Measurements from ENCODE around the gene GGCT.

Gene GGCT

DNA sequence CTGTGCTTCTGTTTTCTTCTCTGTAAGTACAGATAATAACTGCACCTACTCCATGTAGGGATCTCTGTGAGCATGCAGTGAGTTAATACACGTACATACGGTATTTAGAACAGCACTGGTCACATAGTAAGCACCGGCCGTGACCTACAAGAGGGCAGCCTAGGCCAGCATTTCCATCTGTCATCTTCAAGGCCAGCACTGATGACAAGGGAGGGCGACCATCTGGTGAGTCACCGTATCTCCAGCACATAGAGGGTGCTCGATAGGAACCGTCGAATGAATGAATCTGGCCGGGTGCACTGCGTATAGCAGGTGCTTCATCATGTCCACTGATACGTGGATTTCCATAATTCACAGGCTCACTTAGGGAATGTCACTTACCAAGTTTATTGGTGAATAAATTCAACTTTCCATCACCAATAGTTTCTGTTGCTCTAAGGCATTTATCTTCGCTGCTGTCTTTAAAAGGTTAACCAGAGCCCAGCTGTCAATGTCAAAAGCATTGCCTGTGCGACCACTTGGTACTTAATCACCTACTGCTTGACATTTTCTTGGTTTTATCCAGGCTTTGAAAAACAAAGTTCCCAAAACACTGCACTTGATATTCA lies 34.4 kb downstream of the GGCT start:
- TF ChIP-seq TAF1 (IDR thresholded peaks at IDR 0.05; ENCODE audit: borderline replicate concordance, insufficient read depth, low read length), result no peak
- TF ChIP-seq SIN3A (IDR thresholded peaks at IDR 0.05; ENCODE audit: borderline replicate concordance, insufficient read depth, low read length), result no peak
- no peak for TF ChIP-seq FOXP2 (optimal IDR thresholded peaks at IDR 0.05; ENCODE audit: borderline replicate concordance, extremely low read depth, extremely low read length, insufficient read depth)
- TF ChIP-seq POLR2AphosphoS5 (IDR thresholded peaks at IDR 0.05; ENCODE audit: low read depth, low read length), result no peak
- TF ChIP-seq, protein P1, sequence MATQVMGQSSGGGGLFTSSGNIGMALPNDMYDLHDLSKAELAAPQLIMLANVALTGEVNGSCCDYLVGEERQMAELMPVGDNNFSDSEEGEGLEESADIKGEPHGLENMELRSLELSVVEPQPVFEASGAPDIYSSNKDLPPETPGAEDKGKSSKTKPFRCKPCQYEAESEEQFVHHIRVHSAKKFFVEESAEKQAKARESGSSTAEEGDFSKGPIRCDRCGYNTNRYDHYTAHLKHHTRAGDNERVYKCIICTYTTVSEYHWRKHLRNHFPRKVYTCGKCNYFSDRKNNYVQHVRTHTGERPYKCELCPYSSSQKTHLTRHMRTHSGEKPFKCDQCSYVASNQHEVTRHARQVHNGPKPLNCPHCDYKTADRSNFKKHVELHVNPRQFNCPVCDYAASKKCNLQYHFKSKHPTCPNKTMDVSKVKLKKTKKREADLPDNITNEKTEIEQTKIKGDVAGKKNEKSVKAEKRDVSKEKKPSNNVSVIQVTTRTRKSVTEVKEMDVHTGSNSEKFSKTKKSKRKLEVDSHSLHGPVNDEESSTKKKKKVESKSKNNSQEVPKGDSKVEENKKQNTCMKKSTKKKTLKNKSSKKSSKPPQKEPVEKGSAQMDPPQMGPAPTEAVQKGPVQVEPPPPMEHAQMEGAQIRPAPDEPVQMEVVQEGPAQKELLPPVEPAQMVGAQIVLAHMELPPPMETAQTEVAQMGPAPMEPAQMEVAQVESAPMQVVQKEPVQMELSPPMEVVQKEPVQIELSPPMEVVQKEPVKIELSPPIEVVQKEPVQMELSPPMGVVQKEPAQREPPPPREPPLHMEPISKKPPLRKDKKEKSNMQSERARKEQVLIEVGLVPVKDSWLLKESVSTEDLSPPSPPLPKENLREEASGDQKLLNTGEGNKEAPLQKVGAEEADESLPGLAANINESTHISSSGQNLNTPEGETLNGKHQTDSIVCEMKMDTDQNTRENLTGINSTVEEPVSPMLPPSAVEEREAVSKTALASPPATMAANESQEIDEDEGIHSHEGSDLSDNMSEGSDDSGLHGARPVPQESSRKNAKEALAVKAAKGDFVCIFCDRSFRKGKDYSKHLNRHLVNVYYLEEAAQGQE (IDR thresholded peaks at IDR 0.05; ENCODE audit: insufficient read depth in 1 of 2, low read depth in 2 of 2, low read length in 2 of 2), result no peak

DNA sequence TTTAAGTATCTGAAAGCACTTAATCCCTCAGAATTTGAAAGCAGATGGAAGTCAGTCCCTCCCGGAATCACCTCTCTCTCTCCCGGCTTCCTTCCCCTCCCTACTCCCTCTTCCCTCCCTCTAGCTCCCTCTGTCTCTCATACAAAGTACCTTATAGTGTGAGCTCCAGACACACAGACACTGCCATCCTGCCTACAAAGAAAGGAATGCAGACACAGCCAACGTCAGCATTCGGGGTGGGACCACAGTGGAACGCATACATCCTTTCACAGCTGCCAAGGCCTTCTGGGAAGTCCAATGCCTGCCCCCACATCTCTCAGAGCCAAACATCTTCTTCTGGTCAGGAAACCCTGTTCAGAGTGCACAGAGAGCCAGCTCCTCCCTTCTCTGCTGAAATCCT lies 35.3 kb downstream of the GGCT start:
- TF ChIP-seq TAF1 (IDR thresholded peaks at IDR 0.05; ENCODE audit: borderline replicate concordance, insufficient read depth, low read length) (peak; percentile 59; the same call in 1 of the 2 replicates), FOXP2 (optimal IDR thresholded peaks at IDR 0.05; ENCODE audit: borderline replicate concordance, extremely low read depth, extremely low read length, insufficient read depth) (peak; percentile 74), POLR2AphosphoS5 (IDR thresholded peaks at IDR 0.05; ENCODE audit: low read depth, low read length) (peak; percentile 39; the same call in 1 of the 2 replicates), SIN3A (IDR thresholded peaks at IDR 0.05; ENCODE audit: borderline replicate concordance, insufficient read depth, low read length) (no peak)
- TF ChIP-seq, protein P1 (IDR thresholded peaks at IDR 0.05; ENCODE audit: insufficient read depth in 1 of 2, low read depth in 2 of 2, low read length in 2 of 2), result 0 out of 4 replicates have a peak, but pooled peaks of 1 of the 2 experiments have one; percentile 21

DNA sequence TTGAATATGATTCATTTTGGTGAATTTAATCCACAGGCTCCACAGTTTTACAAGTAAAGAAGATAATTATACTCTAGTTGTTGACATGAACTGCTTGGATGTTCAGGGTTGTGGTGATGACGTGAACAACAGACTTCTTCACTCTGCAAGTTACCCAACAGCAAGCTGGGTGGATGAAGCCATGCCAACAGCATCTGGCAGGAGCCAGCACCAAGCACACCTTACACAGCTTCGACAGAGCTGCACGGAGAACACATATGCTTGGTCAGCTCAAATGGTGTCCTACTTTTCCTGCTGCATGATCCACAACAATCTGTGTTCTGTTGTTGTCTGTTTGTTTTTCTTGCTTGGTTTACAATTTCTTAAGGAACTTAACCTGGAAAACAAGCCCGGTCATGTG lies 35.8 kb downstream of the GGCT start:
- TF ChIP-seq POLR2AphosphoS5 (IDR thresholded peaks at IDR 0.05; ENCODE audit: low read depth, low read length) (no peak), SIN3A (IDR thresholded peaks at IDR 0.05; ENCODE audit: borderline replicate concordance, insufficient read depth, low read length) (no peak), TAF1 (IDR thresholded peaks at IDR 0.05; ENCODE audit: borderline replicate concordance, insufficient read depth, low read length) (no peak), FOXP2 (optimal IDR thresholded peaks at IDR 0.05; ENCODE audit: borderline replicate concordance, extremely low read depth, extremely low read length, insufficient read depth) (no peak)
- TF ChIP-seq, protein P1 (IDR thresholded peaks at IDR 0.05; ENCODE audit: insufficient read depth in 1 of 2, low read depth in 2 of 2, low read length in 2 of 2), result no peak

DNA sequence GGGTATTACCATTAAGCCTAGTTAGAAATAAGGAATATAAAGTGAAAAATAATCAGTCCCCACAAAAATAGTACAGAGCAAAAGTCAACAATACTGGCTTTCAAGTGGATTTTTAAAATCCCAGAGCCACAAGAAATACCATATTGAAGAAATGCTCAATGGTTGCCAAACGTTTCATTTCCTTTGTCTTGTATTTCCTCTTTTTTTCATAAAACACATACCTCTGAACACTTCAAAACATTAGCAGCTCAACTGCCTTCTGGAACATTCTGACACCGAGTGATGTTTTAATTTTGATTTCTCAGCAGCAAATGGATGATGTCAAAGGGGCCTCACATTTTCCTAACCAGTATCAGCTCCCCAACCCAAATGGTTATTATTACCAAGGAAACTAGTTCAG lies 36.6 kb downstream of the GGCT start:
- TF ChIP-seq, protein P1 (IDR thresholded peaks at IDR 0.05; ENCODE audit: insufficient read depth in 1 of 2, low read depth in 2 of 2, low read length in 2 of 2), result no peak
- no peak for TF ChIP-seq TAF1 (IDR thresholded peaks at IDR 0.05; ENCODE audit: borderline replicate concordance, insufficient read depth, low read length)
- no peak for TF ChIP-seq FOXP2 (optimal IDR thresholded peaks at IDR 0.05; ENCODE audit: borderline replicate concordance, extremely low read depth, extremely low read length, insufficient read depth)
- TF ChIP-seq SIN3A (IDR thresholded peaks at IDR 0.05; ENCODE audit: borderline replicate concordance, insufficient read depth, low read length), result no peak
- no peak for TF ChIP-seq POLR2AphosphoS5 (IDR thresholded peaks at IDR 0.05; ENCODE audit: low read depth, low read length)
